ENCODE data around the gene MRPL46.

- TF ChIP-seq CTCF (conservative IDR thresholded peaks at IDR 0.05; ENCODE audit: low read depth in 2 of 2) (no peak), POLR2AphosphoS5 (IDR thresholded peaks at IDR 0.05; ENCODE audit: low read depth) (no peak), STAT1 (IDR thresholded peaks at IDR 0.05; ENCODE audit: unreplicated experiment) (no peak), EZH2 (IDR thresholded peaks at IDR 0.05; ENCODE audit: low read depth, unreplicated experiment) (no peak), REST (IDR thresholded peaks at IDR 0.05; ENCODE audit: unreplicated experiment) (no peak), EZH2phosphoT487 (IDR thresholded peaks at IDR 0.05; ENCODE audit: unreplicated experiment) (no peak), JUNB (IDR thresholded peaks at IDR 0.05; ENCODE audit: unreplicated experiment) (no peak), NANOG (IDR thresholded peaks at IDR 0.05; ENCODE audit: borderline replicate concordance) (no peak), CREB1 (CRISPR knock-in tag; IDR thresholded peaks at IDR 0.05; ENCODE audit: low read depth) (no peak), ZNF462 (CRISPR knock-in tag; IDR thresholded peaks at IDR 0.05) (no peak)
These were observed 10.5 kb downstream of the MRPL46 start for GRCh38 chr15:88456733-88457132.
